Liver (tissue), 3 donors: ENCODE data around the gene DNTT.

Experiments
- ATF3 ChIP-seq: IDR thresholded peaks from 2 replicates; pipeline ENCODE4 v1.6.1; 2016; ENCODE audit warnings: antibody characterized with exemption
- TF ChIP-seq, protein P1 (sequence below): fragments of 150-350 bp; IDR thresholded peaks from 2 replicates; pipeline ENCODE4 v1.5.1; 2017; ENCODE audit warnings: improper control_type of control experiment, low read depth, low read length; ENCODE audit not compliant: missing input control
- TF ChIP-seq, protein P2 (sequence below): IDR thresholded peaks from 2 replicates; pipeline ENCODE4 v1.6.1; 2016; ENCODE audit warnings: antibody characterized with exemption
- donor health status: healthy.
- donor health status: healthy.

GRCh38 chr10:96313344-96313743 lies 9.1 kb downstream of the DNTT start:
- TF ChIP-seq, protein P1, sequence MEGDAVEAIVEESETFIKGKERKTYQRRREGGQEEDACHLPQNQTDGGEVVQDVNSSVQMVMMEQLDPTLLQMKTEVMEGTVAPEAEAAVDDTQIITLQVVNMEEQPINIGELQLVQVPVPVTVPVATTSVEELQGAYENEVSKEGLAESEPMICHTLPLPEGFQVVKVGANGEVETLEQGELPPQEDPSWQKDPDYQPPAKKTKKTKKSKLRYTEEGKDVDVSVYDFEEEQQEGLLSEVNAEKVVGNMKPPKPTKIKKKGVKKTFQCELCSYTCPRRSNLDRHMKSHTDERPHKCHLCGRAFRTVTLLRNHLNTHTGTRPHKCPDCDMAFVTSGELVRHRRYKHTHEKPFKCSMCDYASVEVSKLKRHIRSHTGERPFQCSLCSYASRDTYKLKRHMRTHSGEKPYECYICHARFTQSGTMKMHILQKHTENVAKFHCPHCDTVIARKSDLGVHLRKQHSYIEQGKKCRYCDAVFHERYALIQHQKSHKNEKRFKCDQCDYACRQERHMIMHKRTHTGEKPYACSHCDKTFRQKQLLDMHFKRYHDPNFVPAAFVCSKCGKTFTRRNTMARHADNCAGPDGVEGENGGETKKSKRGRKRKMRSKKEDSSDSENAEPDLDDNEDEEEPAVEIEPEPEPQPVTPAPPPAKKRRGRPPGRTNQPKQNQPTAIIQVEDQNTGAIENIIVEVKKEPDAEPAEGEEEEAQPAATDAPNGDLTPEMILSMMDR, result no peak
- TF ChIP-seq, protein P2, sequence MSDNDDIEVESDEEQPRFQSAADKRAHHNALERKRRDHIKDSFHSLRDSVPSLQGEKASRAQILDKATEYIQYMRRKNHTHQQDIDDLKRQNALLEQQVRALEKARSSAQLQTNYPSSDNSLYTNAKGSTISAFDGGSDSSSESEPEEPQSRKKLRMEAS, result no peak
- no peak for TF ChIP-seq ATF3
